ENCODE results near the gene MAML2. TPM values are rescaled to one million over a fixed set of nuclear protein-coding genes. Genes with fewer than 3 reads are reported as not detected.

Gene MAML2
- total RNA-seq, 1 experiment from 2014 or later, result 28.3 TPM

- H3K27ac ChIP-seq, result no peak overlapping the region
- H3K4me2 ChIP-seq, result no peak overlapping the region
- intact Hi-C loops (cut with micrococcal nuclease; ENCODE audit: unreplicated experiment), result loop anchor here (10.0 kb wide), 1 partner anchor 388 kb away; no protein-coding TSS in a partner anchor
- H3K27me3 ChIP-seq (ENCODE audit: insufficient read depth, low read depth), result no peaks in the 10 kb centered on the region
- peaks cover 89% of the 10 kb centered on the region for H3K79me2 ChIP-seq (ENCODE audit: low read depth)
- no peaks in the 10 kb centered on the region for H3K9me3 ChIP-seq (ENCODE audit: insufficient read depth, low read depth)
- no peak for DNase-seq
- no peak overlapping the region for H2AFZ ChIP-seq
- POLR2A ChIA-PET (ENCODE audit: unreplicated experiment), result no interaction called here
- no peaks in the 10 kb centered on the region for H3K9me2 ChIP-seq (ENCODE audit: insufficient read depth)
- peaks cover 13% of the 10 kb centered on the region for H3F3A ChIP-seq (ENCODE audit: insufficient read depth, low read depth)
- H3K4me1 ChIP-seq (replicated peaks; ENCODE audit: insufficient read depth), result peaks cover 21% of the 10 kb centered on the region
- H3K36me3 ChIP-seq (ENCODE audit: low read depth), result no peaks in the 10 kb centered on the region
- H3K4me3 ChIP-seq, result no peak overlapping the region
- no peak for TF ChIP-seq EZH2 (IDR thresholded peaks at IDR 0.05; ENCODE audit: low read depth)
- H4K20me1 ChIP-seq (ENCODE audit: insufficient read depth), result no peaks in the 10 kb centered on the region
- CTCF ChIA-PET, result no interaction called here
- BruUV-seq (replicated peaks), result no TSS peak
Observed at GRCh38 chr11:96223083-96223482, 119.9 kb downstream of the MAML2 start.

GRCh38 chr11:96222102-96222501 is 120.9 kb downstream of the MAML2 start:
- BruUV-seq (replicated peaks), result no TSS peak
- Histone ChIP-seq H3K27me3 (ENCODE audit: insufficient read depth, low read depth) (no peaks in the 10 kb centered on the region), H3K4me2 (no peak overlapping the region), H3K79me2 (ENCODE audit: low read depth) (peaks cover 88% of the 10 kb centered on the region), H3K9me3 (ENCODE audit: insufficient read depth, low read depth) (no peaks in the 10 kb centered on the region), H3K4me3 (no peak overlapping the region), H2AFZ (no peak overlapping the region), H3F3A (ENCODE audit: insufficient read depth, low read depth) (peaks cover 7% of the 10 kb centered on the region), H3K36me3 (ENCODE audit: low read depth) (no peaks in the 10 kb centered on the region), H3K4me1 (replicated peaks; ENCODE audit: insufficient read depth) (peaks cover 11% of the 10 kb centered on the region), H3K27ac (no peak overlapping the region), H3K9me2 (ENCODE audit: insufficient read depth) (no peaks in the 10 kb centered on the region), H4K20me1 (ENCODE audit: insufficient read depth) (no peaks in the 10 kb centered on the region)
- TF ChIP-seq CTCF (conservative IDR thresholded peaks at IDR 0.05) (no peak), EZH2 (IDR thresholded peaks at IDR 0.05; ENCODE audit: low read depth) (no peak)
- no peak for DNase-seq
- intact Hi-C loops (cut with micrococcal nuclease; ENCODE audit: unreplicated experiment), result loop anchor here (10.0 kb wide), 1 partner anchor 387 kb away; no protein-coding TSS in a partner anchor
- CTCF ChIA-PET, result interaction anchor here (0.6 kb wide), 1 partner anchor 11 kb away, joined by 8 read pairs; no protein-coding TSS in a partner anchor
- POLR2A ChIA-PET (ENCODE audit: unreplicated experiment), result interaction anchor here (0.6 kb wide), 1 partner anchor 386 kb away, joined by 5 read pairs; no protein-coding TSS in a partner anchor

- H3K27me3 ChIP-seq (ENCODE audit: insufficient read depth, low read depth), result no peaks in the 10 kb centered on the region
- H3K9me2 ChIP-seq (ENCODE audit: insufficient read depth), result no peaks in the 10 kb centered on the region
- TF ChIP-seq CTCF (conservative IDR thresholded peaks at IDR 0.05), result no peak
- TF ChIP-seq EZH2 (IDR thresholded peaks at IDR 0.05; ENCODE audit: low read depth), result no peak
- H3K9me3 ChIP-seq (ENCODE audit: insufficient read depth, low read depth), result no peaks in the 10 kb centered on the region
- H3F3A ChIP-seq (ENCODE audit: insufficient read depth, low read depth), result peaks cover 7% of the 10 kb centered on the region
- ChIA-PET POLR2A (ENCODE audit: unreplicated experiment) (interaction anchor here (0.6 kb wide), 2 partner anchors 153 to 385 kb away, joined by 5 to 15 read pairs; no protein-coding TSS in a partner anchor), CTCF (interaction anchor here (0.6 kb wide), 1 partner anchor 10 kb away, joined by 8 read pairs; no protein-coding TSS in a partner anchor)
- no peaks in the 10 kb centered on the region for H4K20me1 ChIP-seq (ENCODE audit: insufficient read depth)
- no peak for DNase-seq
- H3K4me3 ChIP-seq, result no peak overlapping the region
- H3K27ac ChIP-seq, result peak overlapping the region; percentile 5; the same call in 1 of the 2 replicates
- BruUV-seq (replicated peaks), result no TSS peak
- intact Hi-C loops (cut with micrococcal nuclease; ENCODE audit: unreplicated experiment), result loop anchor here (10.0 kb wide), 1 partner anchor 387 kb away; no protein-coding TSS in a partner anchor
- no peak overlapping the region for H3K4me2 ChIP-seq
- no peak overlapping the region for H2AFZ ChIP-seq
- peaks cover 87% of the 10 kb centered on the region for H3K79me2 ChIP-seq (ENCODE audit: low read depth)
- peaks cover 12% of the 10 kb centered on the region for H3K4me1 ChIP-seq (replicated peaks; ENCODE audit: insufficient read depth)
- H3K36me3 ChIP-seq (ENCODE audit: low read depth), result no peaks in the 10 kb centered on the region
Observed at GRCh38 chr11:96221244-96222070, 121.5 kb downstream of the MAML2 start.

Measured in PC-9 (cell line).